Bronchial epithelial cell (primary cell): ENCODE data around the gene ZSWIM1. TPM values are rescaled to one million over a fixed set of nuclear protein-coding genes. Genes with fewer than 3 reads are reported as not detected.

Experiments used
- DNase-seq: peaks from one replicate; pipeline ENCODE4 v3.0.0-alpha.2; 2010; ENCODE audit warnings: low read depth
- FAIRE-seq: peaks from 2 replicates; lab custom pipeline; 2011; peaks lifted over from hg19 to GRCh38; lab: Jason Lieb, UNC
- H3K27me3 ChIP-seq: 2 replicates; pipeline ENCODE4 v1.5.1; 2011; ENCODE audit warnings: low read length; ENCODE audit not compliant: control insufficient read depth, insufficient read depth
- H3K36me3 ChIP-seq: 2 replicates; pipeline ENCODE4 v1.5.1; 2011; ENCODE audit warnings: low read length; ENCODE audit not compliant: control insufficient read depth, insufficient read depth
- H3K4me3 ChIP-seq: 2 replicates; pipeline ENCODE4 v1.5.1; 2011; ENCODE audit warnings: mild to moderate bottlenecking, low read depth, low read length, control low read depth
- total RNA-seq: library from RNA; depleted of rRNA; stranded (reverse); fragments of >200 nt; gene quantifications from 2 replicates; pipeline ENCODE4 v1.2.1, GENCODE V29; 2014
- TF ChIP-seq, protein P1 (sequence below): IDR thresholded peaks from 2 replicates; pipeline ENCODE4 v1.5.1; 2011; ENCODE audit warnings: mild to moderate bottlenecking, moderate library complexity, low read length, control low read depth, inconsistent platforms; ENCODE audit not compliant: insufficient read depth, severe bottlenecking

ZSWIM1 gene
- total RNA-seq, 1 donor from 2014 or later = 1.3 TPM

DNA sequence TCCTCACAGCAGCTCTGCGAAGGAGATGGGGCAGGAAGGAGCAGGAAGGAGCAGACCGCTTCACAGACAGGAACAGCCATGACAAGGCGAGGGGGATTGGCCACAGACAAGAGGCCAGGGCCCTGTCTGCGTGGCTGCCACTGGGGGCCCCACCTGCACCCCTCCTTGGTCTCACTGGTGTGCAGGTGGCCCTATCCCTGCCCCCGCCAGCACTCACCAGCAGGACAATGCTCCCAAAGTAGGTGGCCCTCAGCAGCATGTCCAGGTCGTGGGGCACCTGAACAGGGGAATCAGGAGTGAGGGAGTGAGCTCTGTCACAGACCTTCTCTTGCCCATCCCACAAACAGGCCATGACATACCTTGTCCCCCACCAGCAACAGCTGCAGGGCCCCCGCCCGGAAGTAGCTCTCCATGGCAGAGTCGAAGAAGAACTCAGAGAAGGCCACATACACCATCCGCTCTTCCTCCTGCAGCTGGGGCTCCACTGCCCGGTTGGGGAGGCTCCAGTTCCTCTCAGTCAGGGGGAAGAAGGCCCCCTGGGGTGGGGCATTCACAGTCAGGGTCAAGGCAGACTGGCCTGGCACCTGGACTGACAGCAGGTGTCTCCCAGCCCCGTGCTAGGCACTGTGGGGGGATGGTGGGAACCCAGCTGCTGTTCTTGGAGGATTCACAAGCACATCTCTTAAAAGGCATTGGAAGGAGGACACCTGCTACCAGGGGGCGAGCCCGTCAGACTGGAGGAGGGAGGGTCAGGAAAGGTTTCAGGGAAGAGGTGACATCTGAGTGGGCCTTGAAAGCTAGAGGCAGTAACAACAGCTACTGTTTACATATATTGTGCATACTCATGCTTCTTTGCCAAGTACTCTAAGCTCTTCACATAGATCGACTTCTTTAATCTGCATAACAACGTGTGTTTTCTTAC, 23.8 kb downstream of the ZSWIM1 start:
- H3K27me3 ChIP-seq = no peaks in the 10 kb centered on the region
- TF ChIP-seq, protein P1, sequence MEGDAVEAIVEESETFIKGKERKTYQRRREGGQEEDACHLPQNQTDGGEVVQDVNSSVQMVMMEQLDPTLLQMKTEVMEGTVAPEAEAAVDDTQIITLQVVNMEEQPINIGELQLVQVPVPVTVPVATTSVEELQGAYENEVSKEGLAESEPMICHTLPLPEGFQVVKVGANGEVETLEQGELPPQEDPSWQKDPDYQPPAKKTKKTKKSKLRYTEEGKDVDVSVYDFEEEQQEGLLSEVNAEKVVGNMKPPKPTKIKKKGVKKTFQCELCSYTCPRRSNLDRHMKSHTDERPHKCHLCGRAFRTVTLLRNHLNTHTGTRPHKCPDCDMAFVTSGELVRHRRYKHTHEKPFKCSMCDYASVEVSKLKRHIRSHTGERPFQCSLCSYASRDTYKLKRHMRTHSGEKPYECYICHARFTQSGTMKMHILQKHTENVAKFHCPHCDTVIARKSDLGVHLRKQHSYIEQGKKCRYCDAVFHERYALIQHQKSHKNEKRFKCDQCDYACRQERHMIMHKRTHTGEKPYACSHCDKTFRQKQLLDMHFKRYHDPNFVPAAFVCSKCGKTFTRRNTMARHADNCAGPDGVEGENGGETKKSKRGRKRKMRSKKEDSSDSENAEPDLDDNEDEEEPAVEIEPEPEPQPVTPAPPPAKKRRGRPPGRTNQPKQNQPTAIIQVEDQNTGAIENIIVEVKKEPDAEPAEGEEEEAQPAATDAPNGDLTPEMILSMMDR = no peak
- no peak for FAIRE-seq

DNA sequence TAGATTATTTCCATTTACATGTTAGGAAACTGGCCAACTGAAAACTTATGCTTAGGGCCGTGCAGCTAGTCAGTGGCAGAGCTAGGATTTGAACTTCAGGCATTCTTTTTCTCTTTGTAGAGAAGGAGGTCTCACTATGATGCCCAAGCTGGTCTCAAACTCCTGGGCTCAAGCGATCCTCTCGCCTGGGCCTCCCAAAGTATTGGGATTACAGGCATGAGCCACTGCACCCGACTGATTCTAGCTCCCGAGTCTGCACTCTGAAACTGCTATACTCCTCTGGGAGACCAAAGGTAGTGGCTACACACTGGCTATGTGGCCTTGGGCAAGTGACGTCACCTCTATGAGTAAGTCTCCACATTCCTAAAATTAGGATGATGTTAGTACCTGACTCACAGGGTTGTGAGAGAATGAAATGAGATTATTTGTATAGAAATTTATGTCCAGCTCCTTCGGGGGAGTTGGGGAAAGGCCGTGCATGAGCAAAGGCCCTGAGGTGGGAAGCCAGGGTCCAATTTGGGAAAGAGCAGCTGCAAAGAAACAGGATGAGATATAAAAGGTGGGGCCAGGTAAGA, 24.6 kb downstream of the ZSWIM1 start:
- TF ChIP-seq, protein P1 = no peak
- H3K36me3 ChIP-seq = peaks cover 11% of the 10 kb centered on the region
- no peak overlapping the region for H3K4me3 ChIP-seq
- DNase-seq = peak; percentile 93
- FAIRE-seq = no peak
- H3K27me3 ChIP-seq = no peaks in the 10 kb centered on the region

More for the DNA sequence above, 23.8 kb downstream of the ZSWIM1 start:
- DNase-seq = no peak
- Histone ChIP-seq H3K4me3 (no peak overlapping the region), H3K36me3 (peaks cover 11% of the 10 kb centered on the region)

DNA sequence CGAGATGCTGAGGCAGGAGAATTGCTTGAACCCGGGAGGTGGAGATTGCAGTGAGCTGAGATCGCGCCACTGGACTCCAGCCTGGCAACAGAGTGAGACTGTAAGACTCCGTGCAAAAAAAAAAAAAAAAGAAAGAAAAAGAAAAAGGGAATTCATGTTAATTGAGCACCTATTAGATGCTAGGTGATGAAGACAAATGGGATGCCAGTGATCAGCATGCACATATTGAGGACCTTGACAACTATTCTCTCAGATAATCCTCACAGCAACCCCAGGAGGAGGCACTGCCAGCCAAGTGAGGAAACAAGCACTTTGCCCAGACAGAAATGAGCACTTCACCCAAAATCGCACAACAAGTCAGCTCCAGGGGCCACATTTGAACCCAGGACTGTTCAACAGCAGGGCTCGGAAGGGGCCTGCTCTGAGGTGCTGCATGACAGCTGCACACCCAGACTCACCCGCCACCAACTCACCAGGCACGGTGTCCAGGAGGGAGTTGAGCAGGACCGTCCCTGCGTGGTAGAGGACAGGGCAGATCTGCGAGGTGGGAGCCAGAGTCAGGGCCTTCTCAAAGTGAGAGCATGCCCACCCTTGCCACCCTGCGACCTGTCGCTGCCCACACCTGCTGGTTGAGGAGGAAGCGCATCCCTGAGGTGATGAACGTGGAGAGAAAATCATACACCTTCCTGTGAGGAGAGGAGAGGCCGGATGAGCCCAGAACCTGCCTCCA, 26.4 kb downstream of the ZSWIM1 start:
- H3K4me3 ChIP-seq = no peak overlapping the region
- H3K36me3 ChIP-seq = peaks cover 8% of the 10 kb centered on the region
- no peaks in the 10 kb centered on the region for H3K27me3 ChIP-seq
- FAIRE-seq (no peak), DNase-seq (no peak)
- TF ChIP-seq, protein P1 = no peak

- Histone ChIP-seq H3K27me3 (no peaks in the 10 kb centered on the region), H3K36me3 (peaks cover 6% of the 10 kb centered on the region), H3K4me3 (no peak overlapping the region)
- FAIRE-seq (no peak), DNase-seq (no peak)
- TF ChIP-seq, protein P1 = no peak
Measured at GRCh38 chr20:45908084-45908483, 27.1 kb downstream of the ZSWIM1 start.

DNA sequence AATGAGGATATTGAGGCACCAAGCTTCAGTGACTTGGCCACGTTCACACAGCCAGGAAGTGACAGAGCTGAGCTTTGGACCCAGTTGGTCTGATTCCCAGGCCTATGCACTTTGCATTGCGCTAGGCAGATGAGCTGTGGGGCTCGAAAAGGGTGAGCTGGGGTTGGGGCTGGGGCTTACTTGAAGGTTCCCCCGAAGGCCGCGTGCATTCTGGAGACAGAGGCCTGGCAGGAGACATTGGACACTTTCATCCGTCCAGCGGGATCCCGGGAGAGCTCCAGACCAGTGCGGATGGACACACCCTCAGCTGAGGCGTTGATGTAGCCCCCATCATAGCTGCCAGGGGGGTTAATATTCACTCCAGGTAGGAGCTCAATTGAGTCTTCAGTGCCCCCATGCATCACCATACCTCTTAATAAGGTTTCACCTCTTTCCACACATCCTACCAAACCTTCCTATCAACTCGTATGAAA, 28.3 kb downstream of the ZSWIM1 start:
- DNase-seq = no peak
- no peak for FAIRE-seq

More for the DNA sequence above, 28.3 kb downstream of the ZSWIM1 start:
- peaks cover 5% of the 10 kb centered on the region for H3K36me3 ChIP-seq
- TF ChIP-seq, protein P1 = no peak
- H3K4me3 ChIP-seq = no peak overlapping the region
- no peaks in the 10 kb centered on the region for H3K27me3 ChIP-seq
